Measurements from ENCODE around the gene SLC35G1. TPM values are rescaled to one million over a fixed set of nuclear protein-coding genes. Genes with fewer than 3 reads are reported as not detected.

SLC35G1 gene
- total and polyA plus RNA-seq, 10 donors = 1.2 to 7.9 (median 3.7) TPM

- 50 to 69% (median 63%) methylated on average over 1 of the region's 1 CpG for WGBS, 5 donors
Observed at GRCh38 chr10:93867525-93867924, 26.3 kb upstream of the SLC35G1 start.

GRCh38 chr10:93871671-93872204 is 22.0 kb upstream of the SLC35G1 start:
- H3K27me3 ChIP-seq (replicated peaks in 1 of 7) = peaks cover 0 to 15% (median 0%) of the 10 kb centered on the region in 7 donors
- no peaks in the 10 kb centered on the region for H3K9me3 ChIP-seq
- DNase-seq = no peak
- H3K36me3 ChIP-seq = no peaks in the 10 kb centered on the region
- H3K27ac ChIP-seq = no peak overlapping the region
- no peak overlapping the region for H3K4me3 ChIP-seq
- H3K4me1 ChIP-seq = no peaks in the 10 kb centered on the region
- TF ChIP-seq CTCF (IDR thresholded peaks at IDR 0.05 in 8 of 11, conservative IDR thresholded peaks at IDR 0.05 in 3 of 11) = no peak
- TF ChIP-seq POLR2AphosphoS5 (IDR thresholded peaks at IDR 0.05) = no peak
- TF ChIP-seq POLR2A (IDR thresholded peaks at IDR 0.05) = no peak
- 65 to 82% (median 73%) methylated on average over 2 of the region's 2 CpGs for WGBS, 5 donors
- intact Hi-C loops (cut with DNase I; ENCODE audit: low total_unique reads) = no loop called here

More at GRCh38 chr10:93867525-93867924, 26.3 kb upstream of the SLC35G1 start:
- H3K4me1 ChIP-seq = no peaks in the 10 kb centered on the region
- no peaks in the 10 kb centered on the region for H3K36me3 ChIP-seq
- H3K4me3 ChIP-seq = no peak overlapping the region
- no peaks in the 10 kb centered on the region for H3K9me3 ChIP-seq
- intact Hi-C loops (cut with DNase I; ENCODE audit: low total_unique reads) = no loop called here
- H3K27me3 ChIP-seq (replicated peaks in 1 of 7) = peaks cover 0 to 17% (median 0%) of the 10 kb centered on the region in 7 donors
- DNase-seq = no peak
- TF ChIP-seq POLR2AphosphoS5 (IDR thresholded peaks at IDR 0.05) (no peak), CTCF (IDR thresholded peaks at IDR 0.05 in 8 of 11, conservative IDR thresholded peaks at IDR 0.05 in 3 of 11) (no peak), POLR2A (IDR thresholded peaks at IDR 0.05) (no peak)
- no peak overlapping the region for H3K27ac ChIP-seq

GRCh38 chr10:93872375-93873158 is 21.2 kb upstream of the SLC35G1 start:
- no peak for DNase-seq
- TF ChIP-seq POLR2AphosphoS5 (IDR thresholded peaks at IDR 0.05) = no peak
- TF ChIP-seq POLR2A (IDR thresholded peaks at IDR 0.05) = no peak
- TF ChIP-seq CTCF (IDR thresholded peaks at IDR 0.05 in 8 of 11, conservative IDR thresholded peaks at IDR 0.05 in 3 of 11) = no peak
- H3K27ac ChIP-seq = no peak overlapping the region
- intact Hi-C loops (cut with DNase I; ENCODE audit: low total_unique reads) = no loop called here
- H3K4me3 ChIP-seq = no peak overlapping the region
- H3K36me3 ChIP-seq = no peaks in the 10 kb centered on the region
- no peaks in the 10 kb centered on the region for H3K4me1 ChIP-seq
- 83 to 92% (median 87%) methylated on average over 2 of the region's 2 CpGs for WGBS, 5 donors
- peaks cover 0 to 15% (median 0%) of the 10 kb centered on the region in 7 donors for H3K27me3 ChIP-seq (replicated peaks in 1 of 7)
- H3K9me3 ChIP-seq = no peaks in the 10 kb centered on the region

GRCh38 chr10:93873420-93874115 is 20.2 kb upstream of the SLC35G1 start:
- Histone ChIP-seq H3K27ac (peak overlapping the region in 1 of 8 donors; percentile 16), H3K27me3 (replicated peaks in 1 of 7) (peaks cover 0 to 8% (median 0%) of the 10 kb centered on the region in 7 donors), H3K4me3 (no peak overlapping the region), H3K36me3 (no peaks in the 10 kb centered on the region), H3K9me3 (no peaks in the 10 kb centered on the region), H3K4me1 (no peaks in the 10 kb centered on the region)
- no peak for TF ChIP-seq POLR2AphosphoS5 (IDR thresholded peaks at IDR 0.05)
- TF ChIP-seq CTCF (IDR thresholded peaks at IDR 0.05 in 8 of 11, conservative IDR thresholded peaks at IDR 0.05 in 3 of 11) = no peak
- TF ChIP-seq POLR2A (IDR thresholded peaks at IDR 0.05) = no peak
- 43 to 56% (median 52%) methylated on average over 6 of the region's 6 CpGs for WGBS, 5 donors
- intact Hi-C loops (cut with DNase I; ENCODE audit: low total_unique reads) = no loop called here
- no peak for DNase-seq

All from spleen (tissue), 11 donors.